HepG2 (cell line): Measurements from ENCODE around the gene EPB41L1. TPM values are rescaled to one million over a fixed set of nuclear protein-coding genes. Genes with fewer than 3 reads are reported as not detected.

Experiments used
- CC2D1A ChIP-seq: sonication (generic); formaldehyde crosslinking; IDR thresholded peaks from 2 replicates; pipeline ENCODE4 v1.8.1; 2023; ENCODE audit warnings: mild to moderate bottlenecking, missing genetic modification reagents
- DNMT1 ChIP-seq: sonication (generic); formaldehyde crosslinking; IDR thresholded peaks from 2 replicates; pipeline ENCODE4 v1.5.1; 2020; ENCODE audit warnings: mild to moderate bottlenecking, missing genetic modification reagents
- KDM1A ChIP-seq: IDR thresholded peaks from 2 replicates; pipeline ENCODE4 v1.6.1; 2016; ENCODE audit warnings: missing compliant biosample characterization
- KDM5A ChIP-seq: fragments of 200-600 bp; sonication (generic); IDR thresholded peaks from 2 replicates; pipeline ENCODE4 v1.7.0; 2018; ENCODE audit warnings: antibody characterized with exemption, mild to moderate bottlenecking, low read length, borderline replicate concordance
- MEIS2 ChIP-seq: sonication (generic); formaldehyde crosslinking; IDR thresholded peaks from 2 replicates; pipeline ENCODE4 v1.9.0; 2021; ENCODE audit warnings: mild to moderate bottlenecking, missing genetic modification reagents
- NFKB2 ChIP-seq: sonication (generic); formaldehyde crosslinking; IDR thresholded peaks from 2 replicates; pipeline ENCODE4 v1.4.0; 2020; ENCODE audit warnings: missing genetic modification reagents, borderline replicate concordance
- SRSF9 ChIP-seq: fragments of 200-400 bp; formaldehyde crosslinking; IDR thresholded peaks from 2 replicates; pipeline ENCODE4 v1.6.1; 2018; ENCODE audit warnings: borderline replicate concordance, mild to moderate bottlenecking, low read depth, low read length; ENCODE audit not compliant: insufficient read depth, poor library complexity, severe bottlenecking
- SRY ChIP-seq: sonication (generic); formaldehyde crosslinking; IDR thresholded peaks from 2 replicates; pipeline ENCODE4 v1.8.0; 2022; ENCODE audit warnings: mild to moderate bottlenecking, missing genetic modification reagents
- ZFP82 ChIP-seq: sonication (generic); formaldehyde crosslinking; IDR thresholded peaks from 2 replicates; pipeline ENCODE4 v1.5.1; 2020; ENCODE audit warnings: mild to moderate bottlenecking, missing genetic modification reagents, borderline replicate concordance
- ZMYM2 ChIP-seq: sonication (generic); formaldehyde crosslinking; IDR thresholded peaks from 2 replicates; pipeline ENCODE4 v1.8.0; 2022; ENCODE audit warnings: mild to moderate bottlenecking, missing genetic modification reagents
- ZNF383 ChIP-seq: sonication (generic); formaldehyde crosslinking; IDR thresholded peaks from 2 replicates; pipeline ENCODE4 v1.4.0; 2020; ENCODE audit warnings: missing genetic modification reagents, mild to moderate bottlenecking, borderline replicate concordance
- ZNF44 ChIP-seq: sonication (generic); formaldehyde crosslinking; IDR thresholded peaks from 2 replicates; pipeline ENCODE4 v1.5.1; 2020; ENCODE audit warnings: mild to moderate bottlenecking, missing genetic modification reagents
- ZNF441 ChIP-seq: sonication (generic); formaldehyde crosslinking; IDR thresholded peaks from 2 replicates; pipeline ENCODE4 v1.7.0; 2021; ENCODE audit warnings: missing genetic modification reagents, borderline replicate concordance
- ZNF598 ChIP-seq: sonication (generic); formaldehyde crosslinking; IDR thresholded peaks from 2 replicates; pipeline ENCODE4 v1.5.1; 2020; ENCODE audit warnings: mild to moderate bottlenecking, missing genetic modification reagents, borderline replicate concordance
- ZNF644 ChIP-seq: IDR thresholded peaks from 2 replicates; pipeline ENCODE4 v1.6.1; 2016; ENCODE audit warnings: low read depth
- ZNF709 ChIP-seq: sonication (generic); formaldehyde crosslinking; IDR thresholded peaks from 2 replicates; pipeline ENCODE4 v1.5.0; 2020; ENCODE audit warnings: mild to moderate bottlenecking, missing genetic modification reagents
- ZNF746 ChIP-seq: sonication (generic); formaldehyde crosslinking; IDR thresholded peaks from 2 replicates; pipeline ENCODE4 v1.8.0; 2022; ENCODE audit warnings: mild to moderate bottlenecking, missing genetic modification reagents
- ZNF772 ChIP-seq: sonication (generic); formaldehyde crosslinking; IDR thresholded peaks from 2 replicates; pipeline ENCODE4 v1.5.0; 2020; ENCODE audit warnings: mild to moderate bottlenecking, missing genetic modification reagents
- ZNF777 ChIP-seq: sonication (generic); formaldehyde crosslinking; IDR thresholded peaks from 2 replicates; pipeline ENCODE4 v1.4.0; 2020; ENCODE audit warnings: missing genetic modification reagents
- ZSCAN30 ChIP-seq: sonication (generic); formaldehyde crosslinking; IDR thresholded peaks from 2 replicates; pipeline ENCODE4 v1.5.0; 2020; ENCODE audit warnings: mild to moderate bottlenecking, missing genetic modification reagents
- polyA plus RNA-seq, 8 experiments: library from polyadenylated mRNA; depleted of rRNA in 3 of 8; stranded (reverse) in 7 of 8; unstranded in 1 of 8; fragments of >200 nt; fragmentation: Illumina TruSeq in 4 of 8; extraction: Trizol in 4 of 8; gene quantifications; 2 replicates each; pipeline versions ENCODE4 v1.2.1 to v1.2.3, GENCODE V29; 2011 to 2016; ENCODE audit warnings: low read depth in 4 of 8, missing spikeins in 1 of 8, mixed read lengths in 1 of 8; ENCODE audit not compliant: insufficient read depth in 1 of 8
- total RNA-seq, 5 experiments: library from RNA; depleted of rRNA; stranded (reverse); fragments of >200 nt; fragmentation: Illumina TruSeq; extraction: Trizol; gene quantifications; 2 replicates each; pipeline ENCODE4 v1.2.3, GENCODE V29; 2016; ENCODE audit warnings: low read depth in 1 of 5
- TF ChIP-seq, protein P1 (sequence below): sonication (generic); formaldehyde crosslinking; IDR thresholded peaks from 2 replicates; pipeline ENCODE4 v1.5.1; 2020; ENCODE audit warnings: mild to moderate bottlenecking, missing genetic modification reagents, borderline replicate concordance
- TF ChIP-seq, protein P2 (sequence below), 2 experiments: sonication (generic) in 1 of 2; formaldehyde crosslinking in 1 of 2; IDR thresholded peaks; 2 replicates each; pipeline versions ENCODE4 v1.5.1 to v1.6.1; 2011 to 2020; ENCODE audit warnings: borderline replicate concordance in 1 of 2, low read depth in 1 of 2, low read length in 1 of 2, mild to moderate bottlenecking in 1 of 2, missing genetic modification reagents in 1 of 2, moderate library complexity in 1 of 2
- TF ChIP-seq, protein P3 (sequence below): sonication (generic); formaldehyde crosslinking; IDR thresholded peaks from 2 replicates; pipeline ENCODE4 v1.8.1; 2022; ENCODE audit warnings: mild to moderate bottlenecking, missing genetic modification reagents
- TF ChIP-seq, protein P4 (sequence below): sonication (generic); formaldehyde crosslinking; IDR thresholded peaks from 2 replicates; pipeline ENCODE4 v1.5.0; 2020; ENCODE audit warnings: missing genetic modification reagents, mild to moderate bottlenecking, borderline replicate concordance

EPB41L1 gene
- total and polyA plus RNA-seq, 2 of the 13 experiments (the other 11 are each of a cell fraction or from before 2014, with no cell fraction given), result 16.7 to 39.0 TPM

DNA sequence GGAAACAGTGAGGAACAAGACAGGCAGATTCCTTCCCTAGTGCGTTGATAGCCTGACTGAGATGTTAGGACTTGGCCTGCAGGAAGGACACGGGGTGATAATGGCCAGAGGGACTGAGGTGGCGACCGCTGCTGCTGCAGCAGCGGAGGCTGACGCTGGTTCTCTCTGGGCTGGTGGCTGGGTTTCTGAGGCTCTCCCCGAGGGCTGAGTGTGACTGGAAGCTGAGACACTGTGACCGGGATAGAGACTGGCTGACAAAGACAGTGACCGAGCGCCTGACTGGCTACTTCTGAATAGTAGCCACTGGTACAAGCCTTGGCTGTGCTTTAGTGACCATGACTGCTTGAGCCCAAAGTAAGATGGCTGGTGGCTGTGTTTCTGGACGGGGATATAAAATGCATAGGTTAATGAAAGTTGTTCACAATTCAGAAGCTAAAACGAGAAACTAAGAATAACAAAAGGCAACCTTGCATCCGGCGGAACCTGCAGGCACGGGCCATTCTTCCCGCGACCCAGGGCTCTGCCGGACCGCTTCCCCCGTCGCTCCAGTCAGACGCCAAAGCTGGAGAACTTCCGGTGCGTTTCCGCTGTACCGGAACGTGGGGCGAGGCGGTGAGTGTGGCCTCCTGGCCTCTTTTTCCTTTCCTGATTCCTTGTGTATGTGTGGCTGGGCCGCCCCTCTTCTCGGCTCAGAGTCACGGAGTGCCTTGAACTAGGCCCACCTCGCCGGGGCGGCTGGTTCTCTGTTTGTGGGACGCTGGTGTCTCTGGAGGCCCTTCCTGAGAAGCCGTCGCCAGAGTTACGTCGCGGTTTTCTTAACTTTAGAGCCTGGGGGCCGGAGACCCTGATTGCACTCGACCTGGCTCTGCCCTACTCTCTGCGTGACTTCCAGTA is 81.6 kb downstream of the EPB41L1 start, which contains the start of gene AAR2 (continued):
- TF ChIP-seq, protein P1, sequence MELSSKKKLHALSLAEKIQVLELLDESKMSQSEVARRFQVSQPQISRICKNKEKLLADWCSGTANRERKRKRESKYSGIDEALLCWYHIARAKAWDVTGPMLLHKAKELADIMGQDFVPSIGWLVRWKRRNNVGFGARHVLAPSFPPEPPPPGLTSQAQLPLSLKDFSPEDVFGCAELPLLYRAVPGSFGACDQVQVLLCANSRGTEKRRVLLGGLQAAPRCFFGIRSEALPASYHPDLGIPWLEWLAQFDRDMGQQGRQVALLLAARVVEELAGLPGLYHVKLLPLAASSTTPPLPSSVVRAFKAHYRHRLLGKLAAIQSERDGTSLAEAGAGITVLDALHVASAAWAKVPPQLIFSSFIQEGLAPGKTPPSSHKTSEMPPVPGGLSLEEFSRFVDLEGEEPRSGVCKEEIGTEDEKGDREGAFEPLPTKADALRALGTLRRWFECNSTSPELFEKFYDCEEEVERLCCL (CRISPR knock-in tag), result peak; percentile 98
- peak; percentile 88 for TF ChIP-seq ZNF709 (CRISPR knock-in tag)
- TF ChIP-seq ZNF598 (CRISPR knock-in tag), result peak; percentile 99
- 0 out of 2 replicates have a peak, but pooled peaks have one; percentile 58 for TF ChIP-seq CC2D1A
- peak; percentile 84 for TF ChIP-seq ZNF746
- peak; percentile 91; the same call in 1 of the 2 replicates for TF ChIP-seq MEIS2 (CRISPR knock-in tag)
- TF ChIP-seq ZNF644 (CRISPR knock-in tag), result no peak
- peak; percentile 57; the same call in 1 of the 2 replicates for TF ChIP-seq ZFP82 (CRISPR knock-in tag)
- TF ChIP-seq, protein P2, sequence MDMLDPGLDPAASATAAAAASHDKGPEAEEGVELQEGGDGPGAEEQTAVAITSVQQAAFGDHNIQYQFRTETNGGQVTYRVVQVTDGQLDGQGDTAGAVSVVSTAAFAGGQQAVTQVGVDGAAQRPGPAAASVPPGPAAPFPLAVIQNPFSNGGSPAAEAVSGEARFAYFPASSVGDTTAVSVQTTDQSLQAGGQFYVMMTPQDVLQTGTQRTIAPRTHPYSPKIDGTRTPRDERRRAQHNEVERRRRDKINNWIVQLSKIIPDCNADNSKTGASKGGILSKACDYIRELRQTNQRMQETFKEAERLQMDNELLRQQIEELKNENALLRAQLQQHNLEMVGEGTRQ (IDR thresholded peaks at IDR 0.05; ENCODE audit: low read depth, low read length), result no peak
- TF ChIP-seq, protein P2 (CRISPR knock-in tag; IDR thresholded peaks at IDR 0.05; ENCODE audit: borderline replicate concordance), result peak; percentile 46; the same call in 1 of the 2 replicates
- TF ChIP-seq ZNF441 (CRISPR knock-in tag), result 0 out of 2 replicates have a peak, but pooled peaks have one; percentile 38
- no peak for TF ChIP-seq SRSF9
- TF ChIP-seq ZNF383 (CRISPR knock-in tag), result no peak
- TF ChIP-seq ZNF44 (CRISPR knock-in tag), result peak; percentile 97
- peak; percentile 97 for TF ChIP-seq SRY
- TF ChIP-seq ZMYM2 (CRISPR knock-in tag), result 0 out of 2 replicates have a peak, but pooled peaks have one; percentile 66
- TF ChIP-seq ZSCAN30 (CRISPR knock-in tag), result no peak
- TF ChIP-seq ZNF777 (CRISPR knock-in tag), result peak; percentile 98
- peak; percentile 84; the same call in 1 of the 2 replicates for TF ChIP-seq DNMT1 (CRISPR knock-in tag)
- peak; percentile 99 for TF ChIP-seq NFKB2 (CRISPR knock-in tag)
- TF ChIP-seq KDM1A (CRISPR knock-in tag), result peak; percentile 86
- peak; percentile 100 for TF ChIP-seq KDM5A
- TF ChIP-seq, protein P3, sequence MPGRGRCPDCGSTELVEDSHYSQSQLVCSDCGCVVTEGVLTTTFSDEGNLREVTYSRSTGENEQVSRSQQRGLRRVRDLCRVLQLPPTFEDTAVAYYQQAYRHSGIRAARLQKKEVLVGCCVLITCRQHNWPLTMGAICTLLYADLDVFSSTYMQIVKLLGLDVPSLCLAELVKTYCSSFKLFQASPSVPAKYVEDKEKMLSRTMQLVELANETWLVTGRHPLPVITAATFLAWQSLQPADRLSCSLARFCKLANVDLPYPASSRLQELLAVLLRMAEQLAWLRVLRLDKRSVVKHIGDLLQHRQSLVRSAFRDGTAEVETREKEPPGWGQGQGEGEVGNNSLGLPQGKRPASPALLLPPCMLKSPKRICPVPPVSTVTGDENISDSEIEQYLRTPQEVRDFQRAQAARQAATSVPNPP (CRISPR knock-in tag), result 0 out of 2 replicates have a peak, but pooled peaks have one; percentile 42
- TF ChIP-seq, protein P4, sequence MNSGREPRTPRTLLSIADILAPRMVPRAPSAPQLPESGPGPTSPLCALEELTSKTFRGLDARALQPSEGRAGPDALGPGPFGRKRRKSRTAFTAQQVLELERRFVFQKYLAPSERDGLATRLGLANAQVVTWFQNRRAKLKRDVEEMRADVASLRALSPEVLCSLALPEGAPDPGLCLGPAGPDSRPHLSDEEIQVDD (CRISPR knock-in tag), result peak; percentile 58
- TF ChIP-seq ZNF772 (CRISPR knock-in tag), result peak; percentile 91
